Stimulated activated CD4-positive, alpha-beta T cell treated with anti-CD3 and anti-CD28 coated beads, TNF-alpha, amount 100 ng/mL, for 48 hours (primary cell): ENCODE results near the gene WDFY4.

Source experiments
- DNase-seq, 3 donors: peaks; one replicate each; pipeline ENCODE4 v3.0.0-alpha.2; 2020; ENCODE audit warnings: low read depth in 3 of 3

Gene WDFY4

DNA sequence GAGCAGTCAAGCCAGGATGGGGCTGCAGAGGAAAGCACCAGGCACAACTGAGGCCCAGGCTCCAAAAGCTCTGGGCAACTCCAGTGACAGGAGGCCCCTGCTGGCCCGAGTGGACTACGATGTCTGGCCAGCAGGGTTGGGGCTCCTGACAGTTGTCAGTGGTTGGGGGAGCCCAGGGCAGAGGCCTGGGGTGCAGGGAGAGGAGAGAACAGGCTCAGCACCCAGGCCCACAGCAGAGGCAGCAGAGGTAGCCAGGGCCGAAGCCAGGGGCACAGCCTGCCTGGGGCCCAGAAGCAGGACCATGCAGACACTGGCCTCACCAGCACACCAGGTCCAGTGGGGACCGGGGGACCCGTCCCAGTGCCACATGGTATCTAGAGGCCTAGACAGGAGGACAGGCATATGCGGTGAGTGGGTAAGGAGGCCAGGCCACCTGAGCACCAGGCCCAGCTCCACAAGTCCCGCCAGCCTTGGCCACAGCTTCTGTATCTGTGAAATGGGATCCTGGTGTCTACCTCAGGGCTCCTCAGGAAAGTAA is 301.0 kb downstream of the WDFY4 start:
- DNase-seq: no peak

DNA sequence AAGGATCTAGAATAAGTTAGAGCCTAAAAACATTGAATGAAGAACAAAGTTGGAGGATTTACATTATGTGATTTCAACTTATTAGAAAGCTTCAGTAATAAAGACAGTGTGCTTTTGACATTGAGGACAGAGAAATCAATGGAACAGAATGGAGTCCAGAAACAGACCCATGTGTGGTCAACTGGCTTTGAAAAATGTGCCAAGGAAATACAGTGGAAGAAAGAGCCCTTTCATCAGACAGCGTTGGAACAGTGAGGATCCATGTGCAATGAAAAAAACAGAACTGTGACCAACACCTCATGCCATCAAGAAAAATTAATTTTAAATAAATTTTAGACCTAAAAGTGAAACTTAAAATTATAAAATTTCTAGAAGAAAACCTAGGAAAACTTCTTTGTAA is 305.6 kb downstream of the WDFY4 start:
- no peak for DNase-seq

DNA sequence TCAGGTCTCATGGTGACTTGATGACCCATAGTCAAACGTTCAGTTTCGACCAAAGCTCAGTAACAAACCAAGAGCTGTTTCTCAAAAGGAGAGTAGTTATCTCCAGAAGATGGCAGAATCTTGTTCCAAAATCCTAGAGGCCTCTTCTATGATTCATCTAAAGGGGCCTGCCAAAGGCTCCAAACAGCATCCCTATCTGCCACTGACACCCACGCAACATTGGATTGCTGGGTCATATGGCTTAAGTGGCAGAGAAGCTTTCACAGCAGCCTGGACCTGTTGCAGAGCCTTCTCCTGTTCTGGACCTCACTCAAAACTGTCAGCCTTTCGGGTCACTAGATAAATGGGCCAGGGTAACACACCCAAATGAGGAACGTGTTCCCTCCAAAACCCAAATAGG is 309.0 kb downstream of the WDFY4 start:
- no peak for DNase-seq

DNA sequence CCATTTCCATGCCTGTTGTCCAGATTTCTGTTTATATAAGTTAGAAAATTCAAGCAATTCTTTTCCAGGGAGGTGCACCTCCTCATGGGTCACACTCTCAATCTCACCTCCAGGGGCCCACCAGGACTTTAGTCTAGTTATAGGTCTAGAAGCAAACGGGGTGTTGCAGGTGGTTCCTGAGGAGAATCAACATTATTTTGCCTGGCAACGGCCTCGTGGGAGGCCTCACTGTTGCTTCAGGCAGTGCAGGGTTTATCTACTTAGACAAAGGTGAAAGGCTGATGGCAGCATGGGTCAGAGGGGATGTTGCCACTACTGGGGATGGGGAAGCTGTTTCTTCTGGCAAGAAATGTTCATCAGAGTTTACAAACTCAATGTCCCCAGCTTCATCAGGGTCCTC is 311.7 kb downstream of the WDFY4 start:
- DNase-seq: no peak

GRCh38 chr10:48999346-48999745 is 314.7 kb downstream of the WDFY4 start:
- DNase-seq: no peak

DNA sequence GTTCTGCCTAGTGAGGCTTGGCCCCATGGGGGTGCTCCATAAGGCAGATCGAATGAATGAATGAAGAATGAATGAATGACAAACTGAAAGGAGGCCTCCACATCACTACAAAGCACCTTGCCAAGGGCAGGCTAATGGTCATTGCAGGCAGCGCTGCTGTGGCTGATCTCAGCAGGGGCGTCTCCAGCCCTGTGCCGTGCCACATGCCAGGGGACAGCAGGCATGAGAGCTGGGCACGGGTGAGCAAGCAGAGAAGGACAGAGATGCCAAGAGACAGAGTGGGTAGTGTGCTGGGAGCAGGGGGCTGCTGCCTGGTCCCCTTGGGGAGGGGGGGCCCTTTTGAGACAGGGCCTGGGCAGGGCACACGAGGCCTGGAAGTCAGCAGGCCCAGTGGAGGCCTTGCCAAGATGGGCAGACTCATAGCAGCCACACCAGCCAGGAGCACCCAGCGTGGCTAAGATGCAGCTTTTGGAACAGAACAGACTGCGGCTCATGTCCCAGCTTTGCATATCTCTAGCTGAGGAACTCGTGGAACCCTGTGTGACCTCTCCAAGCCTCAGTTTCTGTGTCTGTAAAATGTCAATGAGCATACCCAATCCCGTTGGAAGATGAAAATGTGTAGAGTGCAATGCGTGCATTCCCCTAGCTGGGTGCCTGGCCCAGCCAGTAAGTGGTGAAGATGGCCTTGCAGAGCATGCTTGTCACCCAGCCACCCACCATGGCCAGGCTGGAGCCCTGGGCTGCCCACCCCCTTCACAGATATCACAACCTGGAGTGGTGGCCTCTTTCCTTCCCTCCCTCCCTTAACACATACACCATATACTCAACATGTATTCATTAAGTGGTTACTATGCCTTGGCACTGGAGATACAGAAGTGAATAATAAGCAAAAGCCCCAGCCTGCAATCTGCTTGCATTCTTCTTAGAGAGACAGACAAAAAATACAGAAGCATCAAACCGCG is 316.0 kb downstream of the WDFY4 start:
- no peak for DNase-seq

DNA sequence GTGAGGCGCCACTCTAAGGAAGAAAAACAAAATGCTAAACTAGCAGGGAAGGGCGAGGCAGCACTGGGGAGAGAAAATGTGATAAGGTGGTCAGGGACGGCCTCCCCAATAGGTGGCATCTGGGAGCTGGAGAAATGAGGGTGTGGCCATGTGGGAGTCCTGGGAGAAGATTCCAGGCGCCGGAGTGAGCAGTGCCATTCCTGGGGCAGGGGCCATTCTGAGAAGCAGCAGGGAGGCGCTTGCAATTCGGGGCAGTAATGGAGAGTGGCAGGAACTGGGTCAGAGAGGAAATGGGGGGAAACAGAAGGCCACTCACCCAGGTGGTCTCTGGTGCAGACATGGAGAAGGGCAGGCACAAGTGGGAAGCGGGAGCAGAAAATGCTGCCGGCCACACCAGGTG is 316.7 kb downstream of the WDFY4 start:
- no peak for DNase-seq

DNA sequence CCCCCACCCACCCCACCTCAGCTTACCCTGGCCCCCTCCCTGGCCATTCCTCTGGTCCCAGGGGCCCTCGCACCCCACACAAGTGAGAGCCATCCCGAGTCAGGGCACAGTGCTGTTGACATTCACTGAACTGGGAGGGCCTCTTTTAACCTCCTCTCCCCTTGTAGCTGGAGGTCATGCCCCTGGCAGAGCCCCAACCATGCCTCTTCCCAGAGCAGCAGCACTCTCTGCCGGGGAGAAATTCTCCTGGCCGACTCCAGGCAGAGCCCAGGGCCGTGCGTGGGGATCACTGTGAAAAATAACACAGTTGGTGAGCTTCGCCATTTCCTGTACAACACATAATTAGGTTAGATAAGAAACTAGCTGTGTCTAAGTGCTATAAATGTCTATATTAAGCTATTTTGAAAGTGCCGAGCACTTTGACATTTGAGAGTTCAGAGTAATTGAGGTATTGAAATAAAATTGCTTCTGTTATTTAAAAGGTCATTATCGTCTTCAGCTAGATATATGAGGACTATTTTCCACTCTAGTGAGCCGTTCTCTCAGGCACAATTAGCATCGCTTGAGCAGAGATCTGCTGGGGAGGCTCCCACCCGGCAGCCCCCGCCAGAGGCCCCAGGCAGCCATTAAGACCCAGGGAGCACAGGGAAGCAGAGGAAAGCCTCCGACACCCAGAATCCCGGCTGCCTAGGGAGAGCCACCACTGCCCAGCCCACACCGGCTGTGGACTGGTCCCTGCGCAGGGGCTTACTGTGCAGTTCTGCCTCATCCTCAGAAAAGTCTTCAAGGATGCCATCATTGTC is 317.4 kb downstream of the WDFY4 start:
- DNase-seq: no peak

DNA sequence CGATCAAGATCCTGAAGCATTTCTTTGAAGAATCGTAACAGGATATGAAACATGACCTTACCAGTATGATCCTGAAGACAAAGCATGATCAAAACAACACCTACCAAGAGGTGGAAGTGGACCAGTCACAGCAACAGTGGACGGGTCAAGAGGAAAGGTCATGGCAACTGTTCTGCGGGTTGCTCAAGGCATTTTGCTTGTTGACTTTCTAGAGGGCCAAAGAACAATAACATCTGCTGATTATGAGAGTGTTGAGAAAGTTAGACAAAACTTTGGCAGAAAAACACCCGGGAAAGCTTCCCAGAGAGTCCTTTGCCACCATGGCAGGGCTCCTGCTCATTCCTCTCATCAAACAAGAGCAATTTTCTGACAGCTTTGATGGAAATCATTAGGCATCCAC is 320.6 kb downstream of the WDFY4 start:
- DNase-seq: no peak

GRCh38 chr10:49007129-49007528 is 322.5 kb downstream of the WDFY4 start:
- no peak for DNase-seq

GRCh38 chr10:49008091-49008490 is 323.4 kb downstream of the WDFY4 start:
- DNase-seq: no peak

DNA sequence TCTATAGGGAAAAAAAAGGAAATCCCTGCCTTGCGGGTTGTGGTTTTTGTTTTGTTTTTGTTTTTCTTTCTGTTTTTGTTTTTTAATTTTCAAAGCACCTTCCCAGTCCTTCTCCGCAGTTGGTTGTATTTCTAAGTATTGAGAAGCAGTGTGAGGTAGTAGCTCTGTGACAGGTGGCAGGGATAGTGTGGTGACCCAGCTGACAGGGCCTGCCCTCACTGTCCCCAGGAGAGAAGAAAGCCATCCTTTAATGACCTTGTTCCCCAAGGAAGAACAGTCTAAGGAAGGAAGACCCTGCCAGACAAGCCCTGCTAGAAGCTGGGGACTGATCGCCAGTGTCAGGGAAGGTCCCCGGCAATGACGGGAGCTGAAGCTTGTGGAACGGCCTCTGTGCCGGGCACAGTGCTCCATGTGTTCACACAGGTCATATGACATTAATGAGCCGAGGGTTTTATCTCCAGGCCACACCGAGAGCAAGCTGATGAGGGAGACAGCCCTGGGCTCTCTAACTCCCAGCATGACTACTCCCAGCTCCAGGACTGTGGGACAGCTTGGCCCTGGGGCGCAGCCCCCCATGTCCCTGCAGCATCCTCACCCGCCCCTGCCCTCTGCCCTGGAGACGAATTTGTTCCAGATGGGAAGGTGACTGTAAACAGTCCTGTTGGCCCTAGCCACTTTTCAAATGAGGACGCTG is 324.0 kb downstream of the WDFY4 start:
- DNase-seq: no peak

DNA sequence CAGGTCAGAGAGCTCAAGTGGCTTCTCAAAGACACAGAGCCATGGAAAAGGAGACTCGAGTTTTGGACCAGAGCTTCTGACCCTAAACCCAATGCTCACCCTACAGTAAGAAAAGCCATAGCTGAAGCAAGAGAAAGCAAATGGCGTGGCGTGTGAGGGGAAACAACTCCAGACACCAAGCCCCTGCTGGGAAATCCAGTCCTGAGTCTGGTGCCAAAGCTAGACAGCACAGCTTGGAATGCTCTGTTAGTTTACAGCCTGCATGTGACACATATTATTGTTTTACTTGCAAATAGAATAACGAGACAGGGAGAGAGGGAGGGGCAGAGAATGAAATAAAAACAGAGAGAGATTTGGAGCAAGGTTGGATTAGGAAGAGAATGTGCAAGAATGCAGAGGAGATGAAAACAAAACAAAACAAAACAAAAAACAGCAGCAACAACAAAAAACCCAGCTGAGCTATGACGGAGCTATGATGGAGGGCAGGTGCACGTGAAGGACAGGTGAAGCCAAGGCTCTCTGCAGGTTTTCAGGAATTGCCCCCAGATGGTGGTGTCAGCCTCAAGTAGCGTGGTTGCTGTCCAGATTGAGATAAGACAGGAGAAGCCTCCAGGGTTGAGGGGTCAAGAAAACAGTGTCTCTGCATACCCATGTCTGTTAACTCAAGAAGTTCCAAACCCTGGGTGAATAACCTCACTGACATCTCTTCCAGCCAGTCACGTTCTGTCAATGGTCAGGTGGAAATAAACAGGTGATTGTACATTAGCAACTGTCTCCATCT is 324.7 kb downstream of the WDFY4 start:
- DNase-seq: no peak

GRCh38 chr10:49010295-49010694 is 325.6 kb downstream of the WDFY4 start:
- DNase-seq: no peak

- no peak for DNase-seq
Observed at GRCh38 chr10:49010865-49011264, 326.2 kb downstream of the WDFY4 start.

- DNase-seq: no peak
Observed at GRCh38 chr10:49011756-49012155, 327.1 kb downstream of the WDFY4 start.

DNA sequence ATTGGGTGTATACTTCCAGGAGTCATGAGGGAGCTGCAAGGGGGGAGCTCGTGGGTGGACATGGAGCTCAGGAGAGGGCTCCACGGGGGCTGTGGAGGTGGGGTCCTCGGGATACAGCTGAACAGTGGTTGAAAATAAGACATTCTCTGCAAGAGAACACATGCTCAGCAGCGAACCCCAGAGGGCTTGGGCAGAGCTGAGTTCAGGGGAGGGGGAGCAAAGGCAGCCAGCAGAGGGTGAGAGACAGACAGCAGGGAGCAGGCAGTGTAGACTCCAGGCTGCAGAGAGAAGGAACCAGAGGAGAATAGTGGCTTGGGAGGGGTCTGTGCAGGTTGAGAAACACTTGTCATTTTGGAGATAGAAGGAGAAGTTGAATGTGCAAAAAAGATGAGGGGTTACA is 327.9 kb downstream of the WDFY4 start:
- no peak for DNase-seq

DNA sequence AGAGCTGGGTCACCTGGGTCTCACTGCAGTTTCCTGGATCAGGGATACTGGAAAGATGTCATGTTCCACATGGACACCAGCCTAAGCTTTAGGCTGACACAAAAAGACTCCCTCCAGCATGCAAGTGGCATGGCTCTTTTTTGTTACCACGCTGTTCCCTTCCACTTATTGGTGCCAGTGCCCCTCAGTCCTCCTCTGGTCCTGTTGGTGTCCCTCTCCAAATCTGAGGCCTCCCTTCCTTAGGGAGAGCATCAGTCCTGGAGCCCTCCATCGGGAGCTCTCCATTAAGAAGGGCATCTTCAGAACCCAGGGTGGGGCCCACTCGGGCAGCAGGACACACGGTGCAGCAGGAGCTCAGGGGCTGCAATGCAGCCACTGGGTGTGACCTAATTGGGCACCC is 331.0 kb downstream of the WDFY4 start:
- DNase-seq: no peak

DNA sequence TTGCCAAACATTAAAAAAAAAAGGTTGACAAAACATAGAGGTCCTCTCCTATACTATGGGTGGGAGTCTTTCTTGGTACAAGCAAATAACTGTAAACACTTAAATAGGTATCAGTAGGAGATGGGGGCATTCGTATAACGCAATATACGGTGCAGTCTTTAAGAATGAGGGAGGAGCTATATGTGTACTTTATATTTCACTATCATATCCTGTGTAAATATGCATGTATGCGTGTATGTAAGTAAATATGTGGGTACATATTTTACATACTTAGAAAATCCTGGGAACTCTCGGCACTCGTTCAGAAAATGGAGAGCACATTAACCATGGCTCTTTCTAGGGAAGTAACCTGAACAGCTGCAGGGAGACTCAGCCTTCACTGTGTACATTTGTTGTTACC is 337.0 kb downstream of the WDFY4 start:
- DNase-seq: no peak

DNA sequence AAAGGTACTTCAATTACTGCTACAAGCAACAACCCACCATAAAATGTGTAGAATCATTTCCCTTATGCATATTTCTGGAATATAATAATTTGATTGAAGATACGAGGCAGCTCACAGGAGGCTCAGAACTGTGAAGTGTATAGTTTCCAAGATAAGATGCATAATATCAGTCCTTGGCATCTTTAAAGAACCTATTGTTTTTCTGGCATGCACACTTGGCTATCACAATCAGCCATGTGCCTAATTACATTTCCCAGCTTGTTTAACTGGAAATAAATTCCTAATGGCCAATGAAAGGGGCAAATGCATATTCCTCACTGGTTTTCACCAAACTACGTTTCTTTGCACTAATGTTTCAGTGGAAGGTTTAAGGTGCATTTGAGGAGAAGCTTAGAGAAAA is 338.4 kb downstream of the WDFY4 start:
- DNase-seq: no peak

- DNase-seq: no peak
Observed at GRCh38 chr10:49023752-49024151, 339.1 kb downstream of the WDFY4 start.
